Gastrocnemius medialis (tissue), 4 donors: ENCODE measurements around the gene AMT. TPM values are rescaled to one million over a fixed set of nuclear protein-coding genes. Genes with fewer than 3 reads are reported as not detected.

ENCODE experiments used
- ATAC-seq, 2 donors: fragments of 150-250 bp; one replicate each; pipeline ENCODE4 v1.9.1; 2016
- DNase-seq, 2 donors: peaks; one replicate each; pipeline ENCODE4 v3.0.0-alpha.2; 2019
- H3K27ac ChIP-seq, 4 donors: fragments of 200-600 bp; sonication (generic); 1 replicate in 1 of 4; 2 replicates in 3 of 4; pipeline ENCODE4 v1.5.1; 2016 to 2018; ENCODE audit warnings: mild to moderate bottlenecking in 2 of 4, moderate library complexity in 1 of 4
- H3K27me3 ChIP-seq, 3 donors: fragments of 200-600 bp; sonication (generic) in 2 of 3; 1 replicate in 1 of 3; 2 replicates in 2 of 3; pipeline versions ENCODE4 v1.5.1 to v1.6.0; 2016 to 2019; ENCODE audit warnings: mild to moderate bottlenecking in 1 of 3, moderate library complexity in 1 of 3
- H3K36me3 ChIP-seq, 2 donors: fragments of 200-600 bp; sonication (generic) in 1 of 2; one replicate each; pipeline ENCODE4 v1.5.1; 2017 to 2018
- H3K4me1 ChIP-seq, 2 donors: fragments of 200-600 bp; sonication (generic) in 1 of 2; one replicate each; pipeline ENCODE4 v1.5.1; 2016 to 2017; ENCODE audit warnings: mild to moderate bottlenecking in 2 of 2
- H3K4me3 ChIP-seq, 4 donors: fragments of 200-600 bp; sonication (generic) in 3 of 4; 1 replicate in 1 of 4; 2 replicates in 3 of 4; pipeline ENCODE4 v1.5.1; 2016 to 2019; ENCODE audit warnings: mild to moderate bottlenecking in 2 of 4
- H3K9me3 ChIP-seq, 3 donors: fragments of 200-600 bp; sonication (generic) in 2 of 3; 1 replicate in 1 of 3; 2 replicates in 2 of 3; pipeline ENCODE4 v1.5.1; 2016 to 2019
- CTCF ChIP-seq, 5 experiments: fragments of 450-650 bp in 3 of 5; fragments of 200-600 bp in 2 of 5; sonication (generic) in 2 of 5; IDR thresholded peaks in 4 of 5; conservative IDR thresholded peaks in 1 of 5; 1 replicate in 4 of 5; 2 replicates in 1 of 5; pipeline ENCODE4 v1.5.1; 2016 to 2019; ENCODE audit warnings: antibody characterized with exemption in 5 of 5, mild to moderate bottlenecking in 3 of 5, moderate library complexity in 3 of 5
- POLR2A ChIP-seq, 2 donors: fragments of 450-650 bp; IDR thresholded peaks; one replicate each; pipeline ENCODE4 v1.6.1; 2017; ENCODE audit warnings: antibody characterized with exemption in 2 of 2, mild to moderate bottlenecking in 2 of 2, moderate library complexity in 2 of 2
- in situ Hi-C, 4 donors: fragments of 200-750 bp; cut with MboI; loops; one replicate each; pipeline versions ENCODE4 v1.15.0 to v1.8.0; 2017; ENCODE audit warnings: low sequenced_read_pairs in 4 of 4
- intact Hi-C: fragments of 100-400 bp; cut with DNase I; formaldehyde crosslinking; loops from one replicate; pipeline ENCODE4 v1.15.1; 2023; ENCODE audit warnings: low total_unique reads
- total RNA-seq, 4 donors: library from RNA; depleted of rRNA; stranded (reverse); fragments of >200 nt; gene quantifications; one replicate each; pipeline versions ENCODE4 v1.1.0 to v1.2.3, GENCODE V29; 2016

Gene AMT
- total RNA-seq, 4 donors from 2014 or later: 0.52 to 1.3 (median 1.1) TPM; not detected in 1

- H3K9me3 ChIP-seq: no peaks in the 10 kb centered on the region
- no peak overlapping the region for H3K4me3 ChIP-seq
- no peaks in the 10 kb centered on the region for H3K27me3 ChIP-seq
- H3K4me1 ChIP-seq: peaks cover 12 to 22% of the 10 kb centered on the region in 2 donors
- intact Hi-C loops: no loop called here
- H3K27ac ChIP-seq: peak overlapping the region in 1 of 4 donors; percentile 94
- H3K36me3 ChIP-seq: peaks cover 0 to 14% of the 10 kb centered on the region in 2 donors
- in situ Hi-C loops: no loop called here
- no peak for DNase-seq
- no peak for ATAC-seq
- TF ChIP-seq CTCF (IDR thresholded peaks at IDR 0.05 in 4 of 5, conservative IDR thresholded peaks at IDR 0.05 in 1 of 5): no peak
- no peak for TF ChIP-seq POLR2A (IDR thresholded peaks at IDR 0.05)
These were observed 4.7 kb downstream of the AMT start for GRCh38 chr3:49417516-49418120.

GRCh38 chr3:49416867-49417266, 5.4 kb downstream of the AMT start:
- intact Hi-C loops (no loop called here), in situ Hi-C loops (no loop called here)
- peaks cover 13 to 22% of the 10 kb centered on the region in 2 donors for H3K4me1 ChIP-seq
- ATAC-seq: no peak
- no peak for TF ChIP-seq POLR2A (IDR thresholded peaks at IDR 0.05)
- no peak for TF ChIP-seq CTCF (IDR thresholded peaks at IDR 0.05 in 4 of 5, conservative IDR thresholded peaks at IDR 0.05 in 1 of 5)
- H3K27ac ChIP-seq: peak overlapping the region in 3 of 4 donors; percentile 3 to 94 (median 10)
- no peak overlapping the region for H3K4me3 ChIP-seq
- DNase-seq: no peak
- no peaks in the 10 kb centered on the region for H3K9me3 ChIP-seq
- peaks cover 0 to 14% of the 10 kb centered on the region in 2 donors for H3K36me3 ChIP-seq
- no peaks in the 10 kb centered on the region for H3K27me3 ChIP-seq

- H3K36me3 ChIP-seq: peaks cover 0 to 14% of the 10 kb centered on the region in 2 donors
- no peak overlapping the region for H3K4me3 ChIP-seq
- DNase-seq: no peak
- no peak for ATAC-seq
- H3K9me3 ChIP-seq: no peaks in the 10 kb centered on the region
- intact Hi-C loops: no loop called here
- peak overlapping the region; percentile 10 to 94 (median 30) for H3K27ac ChIP-seq
- in situ Hi-C loops: no loop called here
- H3K4me1 ChIP-seq: peaks cover 13 to 22% of the 10 kb centered on the region in 2 donors
- no peak for TF ChIP-seq CTCF (IDR thresholded peaks at IDR 0.05 in 4 of 5, conservative IDR thresholded peaks at IDR 0.05 in 1 of 5)
- no peak for TF ChIP-seq POLR2A (IDR thresholded peaks at IDR 0.05)
- H3K27me3 ChIP-seq: no peaks in the 10 kb centered on the region
These were observed 6.2 kb downstream of the AMT start for GRCh38 chr3:49415931-49416601.

- in situ Hi-C loops: no loop called here
- Histone ChIP-seq H3K27ac (peak overlapping the region in 1 of 4 donors; percentile 94), H3K4me1 (peaks cover 23 to 32% of the 10 kb centered on the region in 2 donors)
These were observed 7.5 kb downstream of the AMT start for GRCh38 chr3:49414753-49415152.

More at GRCh38 chr3:49414753-49415152, 7.5 kb downstream of the AMT start:
- Histone ChIP-seq H3K27me3 (no peaks in the 10 kb centered on the region), H3K36me3 (peaks cover 0 to 14% of the 10 kb centered on the region in 2 donors), H3K4me3 (no peak overlapping the region), H3K9me3 (no peaks in the 10 kb centered on the region)
- ATAC-seq: no peak
- intact Hi-C loops: loop anchor here (5.0 kb wide), 2 partner anchors 58 to 322 kb away; partner anchors contain the start of genes DAG1 and QRICH1
- no peak for TF ChIP-seq CTCF (IDR thresholded peaks at IDR 0.05 in 4 of 5, conservative IDR thresholded peaks at IDR 0.05 in 1 of 5)
- no peak for TF ChIP-seq POLR2A (IDR thresholded peaks at IDR 0.05)
- DNase-seq: no peak
